Measurements from ENCODE around the gene FDXR. TPM values are rescaled to one million over a fixed set of nuclear protein-coding genes. Genes with fewer than 3 reads are reported as not detected.

Gene FDXR
- total RNA-seq, 4 donors from 2014 or later, result 4.4 to 5.7 (median 5.2) TPM

DNA sequence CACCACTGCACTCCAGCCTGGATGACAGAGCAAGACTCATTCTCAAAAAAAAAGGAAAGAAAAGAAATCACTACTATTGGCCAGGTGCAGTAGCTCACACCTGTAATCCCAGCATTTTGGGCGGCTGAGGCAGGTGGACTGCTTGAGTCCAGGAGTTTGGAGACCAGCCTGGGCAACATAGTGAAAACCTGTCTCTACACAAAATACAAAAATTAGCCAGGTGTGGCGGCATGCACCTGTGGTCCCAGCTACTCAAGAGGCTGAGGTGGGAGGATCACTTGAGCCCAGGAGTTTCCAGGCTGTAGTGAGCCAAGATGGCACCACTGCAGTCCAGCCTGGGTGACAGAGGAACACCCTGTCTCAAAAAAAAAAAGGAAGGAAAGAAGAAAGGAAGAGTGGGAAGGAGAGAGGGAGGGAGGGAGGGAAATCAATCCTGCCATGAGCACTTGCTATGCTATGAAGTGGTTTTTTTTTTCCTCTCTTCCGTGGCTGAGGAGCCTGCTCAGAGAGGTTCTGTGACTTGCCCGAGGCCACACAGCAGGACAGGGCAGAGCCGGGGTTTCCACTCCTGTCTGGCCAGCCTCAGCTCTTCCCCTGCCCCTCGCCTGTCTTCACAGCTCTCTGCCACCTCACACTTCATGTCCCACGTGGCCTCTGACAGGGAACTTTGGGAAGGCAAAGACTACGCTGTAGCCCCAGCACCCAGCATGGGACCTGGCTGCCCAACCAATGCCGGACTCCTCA is 24.0 kb downstream of the FDXR start:
- ATAC-seq (ENCODE audit: low FRiP score) (no peak), DNase-seq (ENCODE audit: low spot score) (no peak)
- TF ChIP-seq, protein P1, sequence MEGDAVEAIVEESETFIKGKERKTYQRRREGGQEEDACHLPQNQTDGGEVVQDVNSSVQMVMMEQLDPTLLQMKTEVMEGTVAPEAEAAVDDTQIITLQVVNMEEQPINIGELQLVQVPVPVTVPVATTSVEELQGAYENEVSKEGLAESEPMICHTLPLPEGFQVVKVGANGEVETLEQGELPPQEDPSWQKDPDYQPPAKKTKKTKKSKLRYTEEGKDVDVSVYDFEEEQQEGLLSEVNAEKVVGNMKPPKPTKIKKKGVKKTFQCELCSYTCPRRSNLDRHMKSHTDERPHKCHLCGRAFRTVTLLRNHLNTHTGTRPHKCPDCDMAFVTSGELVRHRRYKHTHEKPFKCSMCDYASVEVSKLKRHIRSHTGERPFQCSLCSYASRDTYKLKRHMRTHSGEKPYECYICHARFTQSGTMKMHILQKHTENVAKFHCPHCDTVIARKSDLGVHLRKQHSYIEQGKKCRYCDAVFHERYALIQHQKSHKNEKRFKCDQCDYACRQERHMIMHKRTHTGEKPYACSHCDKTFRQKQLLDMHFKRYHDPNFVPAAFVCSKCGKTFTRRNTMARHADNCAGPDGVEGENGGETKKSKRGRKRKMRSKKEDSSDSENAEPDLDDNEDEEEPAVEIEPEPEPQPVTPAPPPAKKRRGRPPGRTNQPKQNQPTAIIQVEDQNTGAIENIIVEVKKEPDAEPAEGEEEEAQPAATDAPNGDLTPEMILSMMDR (IDR thresholded peaks at IDR 0.05), result no peak

DNA sequence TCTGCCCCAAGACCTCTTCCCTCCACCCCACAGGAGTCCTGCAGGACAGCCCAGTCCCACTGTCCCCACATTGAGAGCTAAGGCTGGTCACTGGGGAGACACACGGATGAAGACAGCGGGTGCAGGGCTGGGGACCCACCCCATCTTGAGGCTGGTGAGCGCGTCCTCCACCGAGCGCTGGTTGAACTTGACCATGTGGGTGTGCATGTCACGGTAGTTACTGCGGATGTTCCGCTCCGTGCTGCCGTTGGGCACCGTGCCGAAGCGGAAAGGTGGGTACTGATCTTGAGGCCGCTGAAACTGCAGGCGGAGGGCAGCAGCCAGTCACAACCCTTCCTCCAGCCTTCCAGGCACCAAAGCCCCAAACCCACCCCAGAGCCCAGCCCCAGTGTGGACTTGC is 26.2 kb downstream of the FDXR start:
- ATAC-seq (ENCODE audit: low FRiP score), result no peak
- TF ChIP-seq, protein P1 (IDR thresholded peaks at IDR 0.05), result no peak
- no peak for DNase-seq (ENCODE audit: low spot score)

DNA sequence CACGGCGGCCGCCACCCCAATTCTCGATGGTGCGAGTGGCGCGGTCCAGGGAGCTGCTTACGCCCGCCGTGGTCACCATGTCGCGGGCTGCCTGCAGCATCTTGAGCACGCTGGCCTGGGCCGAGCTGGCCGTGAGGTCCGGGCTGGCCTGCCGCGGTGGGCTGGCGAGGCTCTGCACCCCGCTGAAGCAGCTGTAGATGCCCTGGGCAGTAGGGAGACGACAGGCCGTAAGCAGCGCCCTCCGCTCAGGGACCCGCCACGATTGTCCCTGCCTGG is 29.5 kb downstream of the FDXR start:
- DNase-seq (ENCODE audit: low spot score), result no peak
- ATAC-seq (ENCODE audit: low FRiP score), result no peak
- TF ChIP-seq, protein P1 (IDR thresholded peaks at IDR 0.05), result no peak

DNA sequence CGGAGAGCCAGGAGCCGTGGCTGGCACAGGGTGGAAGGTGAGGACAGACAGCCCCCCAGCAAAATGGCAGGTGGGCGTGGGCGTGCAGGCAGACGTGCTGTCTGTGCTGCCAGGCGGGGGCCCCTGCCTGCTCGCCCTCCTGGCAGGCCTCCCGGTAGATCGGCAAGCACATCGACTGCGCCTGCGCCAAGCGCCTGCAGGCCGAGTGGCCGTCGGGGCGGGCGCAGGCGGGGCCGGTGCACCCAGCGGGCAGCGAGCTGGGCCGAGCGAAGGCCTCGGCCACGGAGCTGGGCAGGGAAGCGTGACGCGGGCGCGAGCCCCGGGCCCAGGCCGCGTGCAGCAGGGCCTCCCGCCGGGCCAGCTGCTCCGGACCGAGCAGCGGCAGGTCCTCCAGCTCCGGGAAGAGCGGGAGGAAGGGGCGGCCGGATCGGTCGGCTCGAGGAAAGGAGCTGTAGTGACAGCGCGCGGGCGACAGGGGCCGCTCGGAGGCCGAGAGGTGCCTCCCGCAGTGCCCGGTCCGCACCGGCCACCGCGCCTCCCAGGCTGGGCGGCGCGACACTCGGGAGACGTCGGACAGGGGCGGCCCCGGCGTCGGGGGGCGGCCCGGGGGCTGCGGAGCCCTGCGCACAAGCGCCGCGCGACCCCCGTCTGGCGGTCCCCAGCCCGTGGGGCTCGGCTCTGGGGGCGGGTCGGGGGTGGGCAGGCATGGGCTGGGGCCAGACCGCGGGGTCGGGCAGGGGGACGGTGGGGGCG is 30.0 kb downstream of the FDXR start:
- ATAC-seq (ENCODE audit: low FRiP score) (peak; percentile 60), DNase-seq (ENCODE audit: low spot score) (no peak)
- TF ChIP-seq, protein P1 (IDR thresholded peaks at IDR 0.05), result no peak

DNA sequence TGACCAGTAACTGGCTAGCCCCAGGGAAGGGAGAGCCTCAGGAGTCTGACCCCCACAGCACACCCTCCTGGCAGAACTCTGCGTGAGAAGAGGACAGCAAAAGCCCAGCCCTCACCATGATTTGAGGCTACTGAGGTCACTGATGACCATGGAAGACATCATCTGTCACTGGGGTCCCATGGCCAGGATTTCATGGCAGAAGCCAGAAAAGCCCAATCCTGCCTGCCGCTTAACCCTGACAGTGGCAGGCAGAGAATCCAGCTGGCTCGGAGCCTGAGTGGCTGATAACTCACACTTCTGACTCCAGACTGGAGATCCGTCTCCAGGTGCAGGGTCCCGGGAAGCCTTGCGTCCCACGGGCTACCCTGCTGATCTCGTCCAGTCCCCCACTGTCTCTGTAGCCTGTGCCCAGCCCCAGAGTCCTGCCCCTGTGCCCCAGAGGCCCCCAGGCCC is 30.6 kb downstream of the FDXR start:
- no peak for DNase-seq (ENCODE audit: low spot score)
- TF ChIP-seq, protein P1 (IDR thresholded peaks at IDR 0.05), result no peak
- no peak for ATAC-seq (ENCODE audit: low FRiP score)

DNA sequence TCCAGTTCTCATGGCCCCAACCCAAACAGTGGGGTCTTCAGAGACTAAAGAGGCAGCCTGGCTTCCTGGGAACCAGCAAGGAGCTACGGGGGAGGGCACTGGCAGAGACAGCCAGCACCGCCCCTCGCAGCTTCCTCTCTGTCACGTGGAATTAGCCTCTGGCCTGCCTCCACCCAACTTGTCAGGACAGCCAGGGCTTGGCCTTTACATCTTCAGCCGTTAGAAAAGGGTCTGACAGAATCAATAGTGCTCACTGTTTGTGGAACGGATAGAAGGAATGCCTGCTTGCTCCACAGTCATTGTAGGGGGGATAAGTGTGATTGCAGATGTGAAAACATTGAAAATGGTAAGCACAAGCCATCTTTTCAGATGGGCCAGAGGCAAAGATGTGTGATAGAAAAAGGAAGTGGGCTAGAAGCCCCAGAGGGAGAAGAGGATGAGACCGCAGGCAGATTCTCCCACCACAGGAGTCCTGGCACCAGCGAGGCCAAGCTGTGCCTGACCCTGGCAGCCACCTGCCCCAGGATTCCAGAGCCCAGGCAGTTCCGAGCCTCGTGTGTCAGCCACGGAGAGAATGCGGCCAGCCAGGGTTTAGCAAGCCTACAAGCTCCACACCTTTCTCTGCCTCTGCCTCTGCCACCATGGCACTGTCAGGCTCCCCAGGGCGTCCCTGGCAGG is 31.7 kb downstream of the FDXR start:
- TF ChIP-seq, protein P1 (IDR thresholded peaks at IDR 0.05), result no peak
- DNase-seq (ENCODE audit: low spot score) (peak; percentile 29), ATAC-seq (ENCODE audit: low FRiP score) (peak; percentile 28)
